WTC11 (cell line): ENCODE data around the gene DNAH9. TPM values are rescaled to one million over a fixed set of nuclear protein-coding genes. Genes with fewer than 3 reads are reported as not detected.

Experiments used
- ATAC-seq: fragments of 200-7000 bp; cut with Tn5 transposase; 2 replicates; pipeline ENCODE4 v1.10.0; 2021; ENCODE audit warnings: mild to moderate bottlenecking, moderate library complexity
- CTCF ChIA-PET: fragments of 300-600 bp; sonication (Branson Sonifier 250); formaldehyde crosslinking; loops from one replicate; lab custom pipeline; 2021; ENCODE audit warnings: antibody characterized with exemption; lab: Charles Lee
- POLR2A ChIA-PET: fragments of 350-600 bp; sonication (Branson Sonifier 250); formaldehyde crosslinking; loops from one replicate; lab custom pipeline; 2021; ENCODE audit warnings: antibody characterized with exemption; lab: Charles Lee
- DNase-seq: peaks from one replicate; pipeline ENCODE4 v3.0.0; 2021; ENCODE audit warnings: low spot score
- H3K27ac Mint-ChIP-seq: 2 replicates; pipeline ENCODE4 v1.8.0; 2021; ENCODE audit warnings: mixed read lengths
- H3K27me3 Mint-ChIP-seq: 2 replicates; pipeline ENCODE4 v1.8.0; 2021; ENCODE audit warnings: low read depth, mild to moderate bottlenecking, moderate library complexity, mixed read lengths
- H3K36me3 Mint-ChIP-seq: 2 replicates; pipeline ENCODE4 v1.8.0; 2021; ENCODE audit warnings: mixed read lengths
- H3K4me1 Mint-ChIP-seq: 2 replicates; pipeline ENCODE4 v1.8.0; 2022; ENCODE audit warnings: mixed read lengths
- H3K4me3 Mint-ChIP-seq: 2 replicates; pipeline ENCODE4 v1.8.0; 2021; ENCODE audit warnings: mild to moderate bottlenecking, moderate library complexity, mixed read lengths
- H3K9me3 Mint-ChIP-seq: 2 replicates; pipeline ENCODE4 v1.8.0; 2021; ENCODE audit warnings: mixed read lengths
- ATF1 ChIP-seq: sonication (generic); formaldehyde crosslinking; IDR thresholded peaks from 2 replicates; pipeline ENCODE4 v1.8.1; 2023; ENCODE audit warnings: mild to moderate bottlenecking, moderate library complexity, missing genetic modification reagents
- E2F4 ChIP-seq: sonication (generic); formaldehyde crosslinking; IDR thresholded peaks from 2 replicates; pipeline ENCODE4 v1.8.1; 2022; ENCODE audit warnings: low read depth, mild to moderate bottlenecking, moderate library complexity, missing genetic modification reagents, borderline replicate concordance
- EMX1 ChIP-seq: fragments of 250-450 bp; sonication (Bioruptor Pico); IDR thresholded peaks from 2 replicates; pipeline ENCODE4 v1.8.0; 2021; ENCODE audit warnings: mild to moderate bottlenecking
- FOXK1 ChIP-seq: sonication (generic); formaldehyde crosslinking; IDR thresholded peaks from 2 replicates; pipeline ENCODE4 v1.8.0; 2022; ENCODE audit warnings: mild to moderate bottlenecking, moderate library complexity, missing genetic modification reagents
- JUN ChIP-seq: sonication (generic); formaldehyde crosslinking; IDR thresholded peaks from 2 replicates; pipeline ENCODE4 v1.8.0; 2023; ENCODE audit warnings: mild to moderate bottlenecking, missing genetic modification reagents
- MXD4 ChIP-seq: fragments of 250-450 bp; sonication (Bioruptor Pico); IDR thresholded peaks from 2 replicates; pipeline ENCODE4 v1.8.0; 2021; ENCODE audit warnings: mild to moderate bottlenecking, moderate library complexity, borderline replicate concordance
- NFE2L1 ChIP-seq: sonication (generic); formaldehyde crosslinking; IDR thresholded peaks from 2 replicates; pipeline ENCODE4 v1.8.1; 2023; ENCODE audit warnings: missing genetic modification reagents
- PREB ChIP-seq: sonication (generic); formaldehyde crosslinking; IDR thresholded peaks from 2 replicates; pipeline ENCODE4 v1.8.1; 2022; ENCODE audit warnings: mild to moderate bottlenecking, missing genetic modification reagents, moderate library complexity, borderline replicate concordance
- RORB ChIP-seq: fragments of 250-450 bp; sonication (Bioruptor Pico); IDR thresholded peaks from 2 replicates; pipeline ENCODE4 v1.9.0; 2021; ENCODE audit warnings: mild to moderate bottlenecking
- SMAD3 ChIP-seq: sonication (generic); formaldehyde crosslinking; IDR thresholded peaks from 2 replicates; pipeline ENCODE4 v1.8.0; 2022; ENCODE audit warnings: missing genetic modification reagents, mild to moderate bottlenecking, borderline replicate concordance
- SMAD4 ChIP-seq: sonication (generic); formaldehyde crosslinking; IDR thresholded peaks from 2 replicates; pipeline ENCODE4 v1.8.0; 2022; ENCODE audit warnings: mild to moderate bottlenecking, missing genetic modification reagents
- SOX15 ChIP-seq: fragments of 250-450 bp; sonication (Bioruptor Pico); IDR thresholded peaks from 2 replicates; pipeline ENCODE4 v1.9.0; 2021; ENCODE audit warnings: mild to moderate bottlenecking
- TEAD1 ChIP-seq: sonication (generic); formaldehyde crosslinking; IDR thresholded peaks from 2 replicates; pipeline ENCODE4 v1.8.0; 2022; ENCODE audit warnings: mild to moderate bottlenecking, missing genetic modification reagents
- USF1 ChIP-seq: sonication (generic); formaldehyde crosslinking; IDR thresholded peaks from 2 replicates; pipeline ENCODE4 v1.8.0; 2022; ENCODE audit warnings: mild to moderate bottlenecking, missing genetic modification reagents
- ZBTB21 ChIP-seq: sonication (generic); formaldehyde crosslinking; IDR thresholded peaks from 2 replicates; pipeline ENCODE4 v1.8.1; 2023; ENCODE audit warnings: mild to moderate bottlenecking, missing genetic modification reagents, borderline replicate concordance
- ZNF219 ChIP-seq: sonication (generic); formaldehyde crosslinking; IDR thresholded peaks from 2 replicates; pipeline ENCODE4 v1.8.0; 2023; ENCODE audit warnings: missing genetic modification reagents, mild to moderate bottlenecking, borderline replicate concordance
- ZNF317 ChIP-seq: sonication (generic); formaldehyde crosslinking; IDR thresholded peaks from 2 replicates; pipeline ENCODE4 v1.8.1; 2023; ENCODE audit warnings: low read depth, mild to moderate bottlenecking, moderate library complexity, missing genetic modification reagents, borderline replicate concordance
- ZNF416 ChIP-seq: fragments of 250-450 bp; sonication (Bioruptor Pico); IDR thresholded peaks from 2 replicates; pipeline ENCODE4 v1.9.0; 2021; ENCODE audit warnings: mild to moderate bottlenecking, inconsistent platforms
- ZNF425 ChIP-seq: fragments of 250-450 bp; sonication (Bioruptor Pico); conservative IDR thresholded peaks from 2 replicates; pipeline ENCODE4 v1.9.0; 2021; ENCODE audit warnings: mild to moderate bottlenecking
- ZNF532 ChIP-seq: fragments of 250-450 bp; sonication (Bioruptor Pico); IDR thresholded peaks from 2 replicates; pipeline ENCODE4 v1.9.0; 2021; ENCODE audit warnings: mild to moderate bottlenecking, borderline replicate concordance
- total RNA-seq: library from RNA; stranded (reverse); gene quantifications from 3 replicates; pipeline ENCODE4 v1.2.3, GENCODE V29; 2021
- TF ChIP-seq, protein P1 (sequence below): sonication (generic); formaldehyde crosslinking; IDR thresholded peaks from 2 replicates; pipeline ENCODE4 v1.8.1; 2023; ENCODE audit warnings: mild to moderate bottlenecking, missing genetic modification reagents
- TF ChIP-seq, protein P2 (sequence below): sonication (generic); formaldehyde crosslinking; IDR thresholded peaks from 2 replicates; pipeline ENCODE4 v1.8.1; 2022; ENCODE audit warnings: mild to moderate bottlenecking, moderate library complexity, missing genetic modification reagents

Gene DNAH9
- total RNA-seq, 1 experiment from 2014 or later, result 0.31 TPM

DNA sequence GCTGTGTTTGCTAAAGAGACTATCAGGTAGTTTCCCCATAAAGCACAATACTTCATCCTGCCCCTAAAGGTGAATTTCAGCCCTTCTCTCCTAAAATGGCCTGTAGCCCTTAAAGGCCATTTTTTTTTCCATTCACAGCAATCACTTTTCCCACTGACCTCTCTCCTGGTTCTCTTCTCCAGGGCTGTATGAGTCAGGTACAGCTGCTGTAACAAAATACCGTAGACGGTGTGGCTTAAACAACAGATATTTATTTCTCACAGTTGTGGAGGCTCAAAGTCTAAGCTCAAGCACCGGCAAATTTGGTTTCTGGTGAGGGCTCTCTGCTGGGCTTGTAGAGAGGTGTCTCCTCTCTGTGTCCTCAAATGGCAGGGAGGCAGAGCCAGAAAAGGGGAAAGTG, 354.3 kb downstream of the DNAH9 start:
- Mint-ChIP-seq H3K4me3 (no peak overlapping the region), H3K27ac (no peak overlapping the region), H3K9me3 (peaks cover 44% of the 10 kb centered on the region), H3K27me3 (no peaks in the 10 kb centered on the region; the same call in 1 of the 2 replicates), H3K36me3 (peaks cover 28% of the 10 kb centered on the region), H3K4me1 (peaks cover 5% of the 10 kb centered on the region)
- TF ChIP-seq MXD4 (no peak), TEAD1 (CRISPR knock-in tag) (no peak), ZNF317 (no peak), ZNF219 (CRISPR knock-in tag) (no peak), E2F4 (CRISPR knock-in tag) (no peak), ZNF532 (CRISPR knock-in tag) (no peak), NFE2L1 (CRISPR knock-in tag) (no peak), SMAD3 (CRISPR knock-in tag) (no peak), SMAD4 (CRISPR knock-in tag) (no peak), RORB (CRISPR knock-in tag) (no peak)
- TF ChIP-seq, protein P1, sequence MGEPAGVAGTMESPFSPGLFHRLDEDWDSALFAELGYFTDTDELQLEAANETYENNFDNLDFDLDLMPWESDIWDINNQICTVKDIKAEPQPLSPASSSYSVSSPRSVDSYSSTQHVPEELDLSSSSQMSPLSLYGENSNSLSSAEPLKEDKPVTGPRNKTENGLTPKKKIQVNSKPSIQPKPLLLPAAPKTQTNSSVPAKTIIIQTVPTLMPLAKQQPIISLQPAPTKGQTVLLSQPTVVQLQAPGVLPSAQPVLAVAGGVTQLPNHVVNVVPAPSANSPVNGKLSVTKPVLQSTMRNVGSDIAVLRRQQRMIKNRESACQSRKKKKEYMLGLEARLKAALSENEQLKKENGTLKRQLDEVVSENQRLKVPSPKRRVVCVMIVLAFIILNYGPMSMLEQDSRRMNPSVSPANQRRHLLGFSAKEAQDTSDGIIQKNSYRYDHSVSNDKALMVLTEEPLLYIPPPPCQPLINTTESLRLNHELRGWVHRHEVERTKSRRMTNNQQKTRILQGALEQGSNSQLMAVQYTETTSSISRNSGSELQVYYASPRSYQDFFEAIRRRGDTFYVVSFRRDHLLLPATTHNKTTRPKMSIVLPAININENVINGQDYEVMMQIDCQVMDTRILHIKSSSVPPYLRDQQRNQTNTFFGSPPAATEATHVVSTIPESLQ, result no peak
- DNase-seq, result no peak
- ChIA-PET CTCF (no interaction called here), POLR2A (no interaction called here)
- no peak for ATAC-seq

GRCh38 chr17:11953924-11954323, 355.7 kb downstream of the DNAH9 start:
- H3K4me3 Mint-ChIP-seq, result no peak overlapping the region
- ChIA-PET CTCF (no interaction called here), POLR2A (no interaction called here)
- H3K4me1 Mint-ChIP-seq, result peaks cover 3% of the 10 kb centered on the region
- no peak for ATAC-seq
- peaks cover 44% of the 10 kb centered on the region for H3K9me3 Mint-ChIP-seq
- H3K27me3 Mint-ChIP-seq, result no peaks in the 10 kb centered on the region; the same call in 1 of the 2 replicates
- peaks cover 28% of the 10 kb centered on the region for H3K36me3 Mint-ChIP-seq
- DNase-seq, result no peak
- H3K27ac Mint-ChIP-seq, result no peak overlapping the region
- no peak for TF ChIP-seq RORB (CRISPR knock-in tag)
- TF ChIP-seq ZBTB21, result no peak
- TF ChIP-seq SOX15 (CRISPR knock-in tag), result no peak
- no peak for TF ChIP-seq ZNF425 (CRISPR knock-in tag)
- TF ChIP-seq JUN, result no peak
- TF ChIP-seq, protein P1, result no peak
- no peak for TF ChIP-seq ZNF416 (CRISPR knock-in tag)
- no peak for TF ChIP-seq ATF1 (CRISPR knock-in tag)
- TF ChIP-seq EMX1 (CRISPR knock-in tag), result no peak
- TF ChIP-seq SMAD4 (CRISPR knock-in tag), result no peak
- TF ChIP-seq, protein P2, sequence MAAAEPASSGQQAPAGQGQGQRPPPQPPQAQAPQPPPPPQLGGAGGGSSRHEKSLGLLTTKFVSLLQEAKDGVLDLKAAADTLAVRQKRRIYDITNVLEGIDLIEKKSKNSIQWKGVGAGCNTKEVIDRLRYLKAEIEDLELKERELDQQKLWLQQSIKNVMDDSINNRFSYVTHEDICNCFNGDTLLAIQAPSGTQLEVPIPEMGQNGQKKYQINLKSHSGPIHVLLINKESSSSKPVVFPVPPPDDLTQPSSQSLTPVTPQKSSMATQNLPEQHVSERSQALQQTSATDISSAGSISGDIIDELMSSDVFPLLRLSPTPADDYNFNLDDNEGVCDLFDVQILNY (CRISPR knock-in tag), result no peak
- no peak for TF ChIP-seq PREB
- no peak for TF ChIP-seq USF1
- no peak for TF ChIP-seq FOXK1 (CRISPR knock-in tag)
